Epithelial cell of esophagus (primary cell): ENCODE measurements around the gene SUCLG2.
"Not testable (repeated sequence)": the region's sequence is repeated elsewhere in the genome, so short reads cannot be mapped to it uniquely, and the experiment has no call there.

Experiments
- DNase-seq: peaks from one replicate; pipeline ENCODE4 v3.0.0; 2010; ENCODE audit warnings: low read depth
- H3K4me3 ChIP-seq: 2 replicates; pipeline ENCODE4 v1.5.1; 2011; ENCODE audit warnings: mild to moderate bottlenecking, low read length, control low read depth
- TF ChIP-seq, protein P1 (sequence below): IDR thresholded peaks from 2 replicates; pipeline ENCODE4 v1.5.1; 2011; ENCODE audit warnings: low read depth, mild to moderate bottlenecking, low read length, control low read depth, inconsistent platforms; ENCODE audit not compliant: insufficient read depth; ENCODE audit errors: missing control alignments

The SUCLG2 gene

DNA sequence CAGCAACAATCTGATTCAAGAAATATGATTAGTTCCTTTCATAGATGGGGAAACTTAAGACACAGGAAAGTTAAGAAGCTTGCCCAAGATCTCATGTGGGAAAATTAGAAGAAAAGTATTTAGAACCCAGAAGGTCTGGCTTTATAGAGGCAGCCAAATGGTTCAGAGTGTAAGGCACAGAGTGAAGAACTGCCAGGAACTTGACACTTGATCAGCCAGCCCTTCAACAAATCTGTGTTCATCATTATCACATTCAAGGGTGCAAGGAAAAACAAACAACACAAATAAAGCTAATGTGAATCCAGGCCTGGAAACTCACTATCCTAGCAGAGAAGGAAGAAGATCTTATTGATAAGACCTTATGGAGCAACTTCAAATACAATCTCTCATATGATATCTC, 62.4 kb downstream of the SUCLG2 start:
- H3K4me3 ChIP-seq: no peak overlapping the region
- TF ChIP-seq, protein P1, sequence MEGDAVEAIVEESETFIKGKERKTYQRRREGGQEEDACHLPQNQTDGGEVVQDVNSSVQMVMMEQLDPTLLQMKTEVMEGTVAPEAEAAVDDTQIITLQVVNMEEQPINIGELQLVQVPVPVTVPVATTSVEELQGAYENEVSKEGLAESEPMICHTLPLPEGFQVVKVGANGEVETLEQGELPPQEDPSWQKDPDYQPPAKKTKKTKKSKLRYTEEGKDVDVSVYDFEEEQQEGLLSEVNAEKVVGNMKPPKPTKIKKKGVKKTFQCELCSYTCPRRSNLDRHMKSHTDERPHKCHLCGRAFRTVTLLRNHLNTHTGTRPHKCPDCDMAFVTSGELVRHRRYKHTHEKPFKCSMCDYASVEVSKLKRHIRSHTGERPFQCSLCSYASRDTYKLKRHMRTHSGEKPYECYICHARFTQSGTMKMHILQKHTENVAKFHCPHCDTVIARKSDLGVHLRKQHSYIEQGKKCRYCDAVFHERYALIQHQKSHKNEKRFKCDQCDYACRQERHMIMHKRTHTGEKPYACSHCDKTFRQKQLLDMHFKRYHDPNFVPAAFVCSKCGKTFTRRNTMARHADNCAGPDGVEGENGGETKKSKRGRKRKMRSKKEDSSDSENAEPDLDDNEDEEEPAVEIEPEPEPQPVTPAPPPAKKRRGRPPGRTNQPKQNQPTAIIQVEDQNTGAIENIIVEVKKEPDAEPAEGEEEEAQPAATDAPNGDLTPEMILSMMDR: no peak
- no peak for DNase-seq

DNA sequence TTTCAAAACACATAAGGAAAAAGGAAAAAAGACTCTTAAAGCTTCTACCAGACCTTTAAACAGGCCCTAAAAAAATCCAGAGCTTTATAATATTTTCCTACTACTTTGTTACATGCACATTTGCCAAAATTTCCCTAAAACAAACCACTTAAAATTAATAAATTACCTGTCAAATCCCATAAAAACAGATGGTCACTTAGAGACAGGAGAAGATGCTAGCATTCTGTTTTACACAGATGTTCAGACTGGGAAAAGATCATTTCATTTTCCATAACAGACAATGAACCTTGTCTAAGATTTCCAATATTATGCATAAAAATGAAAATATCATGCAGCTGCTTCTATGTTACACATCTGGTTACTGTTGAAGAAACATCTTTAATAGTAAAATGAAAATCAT, 66.6 kb downstream of the SUCLG2 start:
- no peak for DNase-seq
- no peak overlapping the region for H3K4me3 ChIP-seq
- TF ChIP-seq, protein P1: no peak

DNA sequence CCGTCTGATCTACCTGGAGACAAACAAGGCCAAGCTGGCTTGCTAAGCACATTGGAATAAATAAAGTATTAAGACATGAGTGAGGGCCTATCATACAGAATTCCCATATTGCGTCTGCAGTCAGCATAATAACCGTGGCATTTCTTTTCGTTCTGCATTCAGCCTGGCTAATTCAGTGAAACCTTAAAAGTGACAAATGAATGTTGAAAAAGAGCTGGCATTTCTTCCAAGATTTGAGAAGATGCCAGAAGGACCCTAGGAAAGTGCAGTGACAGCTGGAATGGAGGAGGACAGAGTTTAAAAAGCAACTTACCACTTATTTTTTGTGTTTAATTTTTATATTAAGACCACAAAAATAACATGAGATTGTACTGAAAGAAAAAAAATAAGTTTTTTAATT, 67.1 kb downstream of the SUCLG2 start:
- TF ChIP-seq, protein P1: no peak
- H3K4me3 ChIP-seq: no peak overlapping the region
- no peak for DNase-seq

DNA sequence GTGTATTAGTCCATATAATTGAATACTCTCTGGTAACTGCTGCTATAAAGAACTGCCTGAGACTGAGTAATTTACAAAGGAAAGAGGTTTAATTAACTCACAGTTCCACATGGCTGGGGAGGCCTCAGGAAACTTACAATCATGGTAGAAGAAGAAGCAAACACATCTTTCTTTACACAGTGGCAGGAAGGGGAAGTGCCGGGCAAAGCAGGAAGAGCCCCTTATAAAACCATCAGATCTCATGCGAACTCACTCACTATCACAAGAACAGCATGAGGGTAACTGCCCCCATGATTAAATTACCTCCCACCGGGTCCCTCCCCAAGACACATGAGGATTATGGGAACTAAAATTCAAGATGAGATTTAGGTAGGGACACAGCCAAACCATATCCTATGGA, 69.8 kb downstream of the SUCLG2 start:
- not testable (repeated sequence) for DNase-seq, H3K4me3 ChIP-seq

DNA sequence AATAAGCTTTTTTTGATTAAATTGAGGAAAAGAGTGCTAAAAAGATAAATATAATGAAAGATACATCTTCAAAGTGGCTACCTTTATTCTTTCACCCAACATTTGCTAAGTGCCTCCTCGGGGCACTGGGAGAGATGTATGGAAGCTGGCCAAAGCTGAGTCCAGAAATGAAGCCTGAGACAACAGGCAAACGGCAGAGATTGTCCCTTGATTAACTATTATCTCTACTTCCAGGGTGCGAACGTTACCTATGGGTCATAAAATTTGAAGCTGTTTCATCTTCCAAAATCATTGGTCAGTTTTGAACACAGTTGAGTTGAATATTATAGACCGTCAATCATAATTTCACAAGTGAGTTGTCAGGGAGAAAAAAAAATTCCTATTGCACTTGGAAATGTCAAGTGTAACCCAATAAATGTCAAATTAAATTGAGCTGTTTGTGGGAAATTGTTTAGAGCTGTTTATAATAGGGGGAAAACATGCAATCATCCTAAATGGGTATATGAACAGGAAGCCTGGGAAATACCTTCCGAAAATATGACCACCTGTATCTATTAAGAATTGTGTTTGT, 73.9 kb downstream of the SUCLG2 start:
- TF ChIP-seq, protein P1: no peak
- no peak for DNase-seq
- no peak overlapping the region for H3K4me3 ChIP-seq

DNA sequence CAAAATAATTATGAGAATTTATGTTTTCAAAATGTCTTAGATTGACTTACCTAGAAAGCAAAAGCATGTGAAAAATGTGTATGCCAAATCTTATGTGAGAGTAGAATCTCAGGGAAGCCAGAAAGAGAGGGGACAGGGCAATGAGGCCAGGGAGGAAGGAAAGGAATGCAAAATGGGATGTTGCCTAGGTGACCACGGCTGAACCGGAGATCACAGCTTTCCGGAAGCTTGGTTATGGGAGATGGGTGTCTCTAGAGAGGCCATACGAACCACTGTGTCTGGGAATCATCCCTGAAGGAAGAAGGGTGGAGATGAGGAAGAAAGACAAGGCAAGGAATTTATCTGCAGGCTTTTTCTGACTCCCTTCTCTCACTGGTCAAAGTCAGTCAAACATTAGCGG, 76.0 kb downstream of the SUCLG2 start:
- TF ChIP-seq, protein P1: no peak
- no peak for DNase-seq
- H3K4me3 ChIP-seq: no peak overlapping the region

DNA sequence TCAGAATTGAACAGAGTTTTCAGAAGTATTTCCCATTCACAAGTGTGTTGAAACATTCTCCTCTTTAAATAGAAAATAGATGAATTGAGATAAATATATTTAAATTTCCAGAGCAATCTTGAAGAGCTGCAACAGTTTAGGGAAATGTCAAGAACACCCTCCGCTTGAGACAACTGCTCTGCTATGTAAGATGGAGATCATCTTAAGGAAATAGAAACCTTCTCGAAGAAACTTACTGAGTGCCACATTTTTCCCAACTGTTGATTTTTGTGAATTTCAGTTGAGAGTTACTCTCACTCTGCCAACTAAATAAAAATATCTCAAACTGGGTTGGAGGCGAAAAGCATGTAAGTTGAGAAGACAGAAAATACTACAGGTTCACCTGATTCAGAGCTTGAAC, 78.0 kb downstream of the SUCLG2 start:
- no peak for DNase-seq
- TF ChIP-seq, protein P1: no peak
- no peak overlapping the region for H3K4me3 ChIP-seq
